HG02610 (cell line): ENCODE data around the gene CTXN2.

Experiments
- ATAC-seq: cut with Tn5 transposase; IDR thresholded peaks from one replicate; pipeline ENCODE4 v1.9.1; 2021; ENCODE audit warnings: mild to moderate bottlenecking, moderate library complexity; ENCODE audit not compliant: unreplicated experiment

Gene CTXN2

GRCh38 chr15:48191574-48192225, at the start of gene CTXN2:
Gene CTXN2, plus strand, starts transcription at chr15:48191665. Its CDS starts 9,636 bp downstream, at chr15:48201301.
- no peak for ATAC-seq

- no peak for ATAC-seq
Observed at GRCh38 chr15:48143856-48144255, 47.6 kb upstream of the CTXN2 start.

- peak; percentile 64 for ATAC-seq
Observed at GRCh38 chr15:48144889-48145288, 46.6 kb upstream of the CTXN2 start.

- ATAC-seq: no peak
Observed at GRCh38 chr15:48145923-48146322, 45.5 kb upstream of the CTXN2 start.

- ATAC-seq: no peak
Observed at GRCh38 chr15:48147358-48147757, 44.1 kb upstream of the CTXN2 start.

- no peak for ATAC-seq
Observed at GRCh38 chr15:48149858-48150257, 41.6 kb upstream of the CTXN2 start.

GRCh38 chr15:48153526-48153925, 37.9 kb upstream of the CTXN2 start:
- no peak for ATAC-seq

- ATAC-seq: no peak
Observed at GRCh38 chr15:48168616-48169015, 22.8 kb upstream of the CTXN2 start.

GRCh38 chr15:48170981-48171380, 20.5 kb upstream of the CTXN2 start:
- no peak for ATAC-seq

GRCh38 chr15:48175126-48175525, 16.3 kb upstream of the CTXN2 start:
- peak; percentile 25 for ATAC-seq

- no peak for ATAC-seq
Observed at GRCh38 chr15:48176112-48176511, 15.4 kb upstream of the CTXN2 start.

- no peak for ATAC-seq
Observed at GRCh38 chr15:48176957-48177356, 14.5 kb upstream of the CTXN2 start.

- peak; percentile 74 for ATAC-seq
Observed at GRCh38 chr15:48177383-48177765, 14.1 kb upstream of the CTXN2 start.

- ATAC-seq: peak; percentile 83
Observed at GRCh38 chr15:48177766-48178647, 13.5 kb upstream of the CTXN2 start, which contains the start of gene MYEF2. Gene MYEF2, minus strand, starts transcription at chr15:48178295. Its CDS starts 58 bp downstream, at chr15:48178237.

- ATAC-seq: no peak
Observed at GRCh38 chr15:48178648-48178931, 12.9 kb upstream of the CTXN2 start.

GRCh38 chr15:48182749-48183148, 8.7 kb upstream of the CTXN2 start:
- no peak for ATAC-seq

- ATAC-seq: no peak
Observed at GRCh38 chr15:48185529-48185928, 5.9 kb upstream of the CTXN2 start.

- no peak for ATAC-seq
Observed at GRCh38 chr15:48186271-48186670, 5.2 kb upstream of the CTXN2 start.

GRCh38 chr15:48190932-48191573, 412 bp upstream of the CTXN2 start:
- no peak for ATAC-seq

- ATAC-seq: no peak
Observed at GRCh38 chr15:48202068-48202467, 10.6 kb downstream of the CTXN2 start.

- ATAC-seq: no peak
Observed at GRCh38 chr15:48205981-48206380, 14.5 kb downstream of the CTXN2 start, which contains the start of gene SLC12A1. Gene SLC12A1, plus strand, starts transcription at chr15:48206302. Its CDS starts 1,418 bp downstream, at chr15:48207720.

GRCh38 chr15:48221261-48221660, 29.8 kb downstream of the CTXN2 start:
- ATAC-seq: no peak
